HPDE6-E6E7 (cell line): ENCODE data around the gene LNPK.
"Not testable (repeated sequence)": the region's sequence is repeated elsewhere in the genome, so short reads cannot be mapped to it uniquely, and the experiment has no call there.

Experiments
- DNase-seq: peaks from one replicate; pipeline ENCODE4 v3.0.0; 2011; ENCODE audit warnings: missing footprints; ENCODE audit errors: extremely low spot score

The LNPK gene

DNA sequence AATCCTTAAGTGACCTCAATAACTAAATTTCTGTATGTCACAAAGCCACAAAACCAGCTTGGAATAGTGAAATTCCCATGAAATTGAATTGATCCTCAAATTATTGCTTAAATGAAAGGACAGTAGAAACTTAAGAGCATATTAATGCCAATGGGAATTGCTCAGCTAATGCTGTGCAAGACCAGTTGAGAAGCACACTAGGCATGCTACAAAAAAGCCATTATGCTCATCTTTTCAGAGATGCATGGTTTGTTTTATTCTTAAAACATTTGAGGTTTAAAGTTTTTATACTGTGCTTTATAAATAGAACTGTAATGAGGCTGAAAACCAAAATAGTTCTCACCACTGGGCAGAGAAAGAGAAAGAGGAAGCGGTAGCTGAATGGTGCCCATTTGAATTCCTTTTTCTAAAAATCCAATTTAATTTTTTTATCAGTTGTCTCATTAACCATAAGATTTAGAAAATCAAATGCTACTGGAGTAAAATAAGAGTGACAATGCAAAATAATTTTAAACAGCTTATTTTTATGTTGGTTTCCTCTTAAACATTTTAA is 98.6 kb downstream of the LNPK start:
- no peak for DNase-seq

DNA sequence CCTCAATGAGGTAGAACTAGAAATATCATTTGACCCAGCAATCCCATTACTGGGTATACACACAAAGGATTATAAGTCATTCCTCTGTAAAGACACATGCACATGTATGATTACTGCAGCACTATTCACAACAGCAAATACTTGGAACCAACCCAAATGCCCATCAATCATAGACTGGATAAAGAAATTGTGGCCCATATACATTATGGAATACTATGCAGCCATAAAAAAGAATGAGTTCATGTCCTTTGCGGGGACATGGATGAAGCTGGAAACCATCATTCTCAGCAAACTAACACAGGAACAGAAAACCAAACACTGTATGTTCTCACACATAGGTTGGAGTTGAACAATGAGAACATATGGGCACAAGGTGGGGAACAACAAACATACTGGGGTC is 106.1 kb downstream of the LNPK start:
- DNase-seq = not testable (repeated sequence)

DNA sequence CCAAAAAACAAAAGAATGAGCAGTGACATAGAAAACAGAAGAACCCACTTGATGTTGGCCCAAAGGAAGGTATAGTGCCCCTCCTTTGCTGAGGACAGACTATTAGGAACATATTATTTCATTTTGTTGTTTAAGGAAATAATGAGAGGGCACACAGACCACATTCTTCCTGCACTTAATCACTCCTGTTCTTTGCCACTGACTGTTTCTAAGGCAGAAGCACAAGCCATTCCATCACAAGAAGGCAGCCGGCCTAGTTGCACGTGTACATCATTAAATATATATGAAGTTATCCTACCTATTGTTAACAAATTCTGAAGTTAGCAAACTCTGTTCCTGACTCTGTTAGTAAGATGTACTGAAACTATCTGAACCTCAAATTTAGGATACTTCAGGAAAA is 110.0 kb downstream of the LNPK start:
- DNase-seq = no peak

DNA sequence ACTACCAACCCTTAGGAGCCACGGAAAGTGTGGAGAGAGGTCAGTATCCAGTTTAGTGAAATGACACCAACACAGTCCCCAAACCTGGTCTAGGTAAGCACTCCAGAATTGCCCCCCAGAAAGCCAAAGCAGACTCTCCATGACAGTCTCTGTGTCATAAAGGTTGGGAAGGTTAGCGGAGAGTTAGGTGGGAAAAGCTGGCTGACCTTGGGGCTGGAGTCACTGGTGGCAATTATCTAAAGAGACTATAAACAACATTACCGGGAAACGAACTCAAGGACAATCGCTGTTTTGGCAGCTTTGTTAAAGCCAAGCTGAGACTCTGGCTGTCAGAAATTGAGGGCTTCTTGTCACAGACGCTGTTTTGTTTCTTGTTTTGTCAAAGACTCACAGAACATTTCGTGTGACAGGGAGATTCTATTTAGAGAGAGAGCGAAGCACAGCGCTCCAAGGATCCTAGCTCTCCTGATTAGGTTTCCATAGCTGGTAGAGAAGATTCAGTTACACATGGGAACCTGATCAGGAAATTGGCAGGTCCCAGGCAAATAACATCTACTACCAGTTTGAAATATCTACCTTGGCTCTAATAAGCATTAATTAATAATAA is 111.3 kb downstream of the LNPK start:
- no peak for DNase-seq

DNA sequence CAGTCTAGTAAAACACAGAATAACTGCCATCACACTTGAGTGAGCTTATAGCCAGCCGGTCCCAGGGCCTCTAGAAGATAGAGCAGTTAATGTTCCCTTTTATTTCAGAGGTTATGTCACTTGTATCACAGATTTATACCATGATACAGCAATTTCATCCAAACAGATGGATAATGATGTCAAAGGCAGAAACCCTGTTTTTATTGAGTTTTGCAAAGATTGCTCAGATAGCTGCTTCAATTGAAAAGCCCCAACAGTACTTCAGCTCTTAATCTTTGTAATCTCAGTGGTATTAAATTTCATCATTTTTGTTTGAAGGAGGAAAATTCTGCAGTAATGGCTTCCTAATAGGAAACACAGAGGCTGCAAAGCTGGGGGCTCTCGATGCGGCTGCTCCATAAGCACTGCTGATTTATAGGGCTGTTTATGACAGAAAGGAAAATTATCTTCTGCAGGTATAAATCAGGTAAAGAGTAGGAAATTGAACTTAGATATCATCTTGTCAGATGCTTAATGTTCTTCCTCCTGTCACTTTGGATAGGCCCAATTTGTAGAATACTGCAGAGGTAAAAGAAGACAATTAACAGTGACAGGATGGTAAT is 112.3 kb downstream of the LNPK start:
- no peak for DNase-seq

DNA sequence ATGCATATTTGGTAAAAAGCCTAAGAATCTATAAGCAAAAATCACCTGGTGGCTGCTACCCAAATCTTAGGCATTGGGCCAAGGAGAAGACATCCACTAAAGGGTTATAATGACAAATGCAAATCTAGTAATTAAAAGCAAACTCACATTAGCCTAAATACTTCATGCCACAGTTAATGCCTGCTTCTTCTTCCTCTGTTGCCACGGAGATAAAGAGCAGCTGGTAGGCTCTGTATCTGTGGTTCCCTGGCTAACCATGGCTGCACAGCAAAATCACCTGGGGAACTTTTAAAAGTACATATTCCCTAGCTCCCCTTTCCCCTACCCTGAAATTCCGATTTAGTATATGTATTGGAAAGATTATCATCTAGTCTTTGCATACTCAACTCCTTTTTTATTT is 114.3 kb downstream of the LNPK start:
- DNase-seq = no peak

DNA sequence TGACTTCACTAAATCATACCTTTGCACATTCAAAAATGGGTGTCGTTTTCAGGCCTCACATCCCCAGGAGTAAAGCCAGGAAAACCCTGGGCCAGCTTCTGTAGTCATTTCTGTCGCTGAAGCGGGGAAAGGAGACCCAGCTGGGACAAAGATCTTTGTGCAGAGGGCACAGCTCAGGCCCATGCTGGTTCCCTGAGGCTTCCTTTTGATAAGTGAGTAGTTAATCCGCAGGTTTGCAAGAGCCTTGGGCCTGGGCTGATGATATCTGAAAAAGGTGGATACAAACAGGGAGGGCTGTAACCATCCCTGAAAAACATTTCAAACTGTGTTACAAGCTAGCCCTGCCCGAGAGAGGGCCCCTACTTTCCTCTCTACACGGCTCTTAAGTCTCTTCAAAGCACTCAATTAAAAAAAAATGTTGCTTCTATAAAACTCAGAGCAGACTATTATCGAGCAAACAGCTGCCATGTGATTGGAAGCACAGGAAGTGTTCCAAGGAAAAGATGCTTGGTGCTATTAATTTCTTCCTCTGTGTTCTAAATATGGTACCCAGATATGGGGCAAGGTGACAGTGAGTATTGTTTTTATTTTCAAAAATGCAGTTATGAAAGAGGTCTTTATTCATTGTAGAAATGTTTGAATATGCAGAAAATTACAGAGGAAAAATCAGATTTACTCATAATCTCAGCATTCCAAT is 117.2 kb downstream of the LNPK start:
- no peak for DNase-seq

DNA sequence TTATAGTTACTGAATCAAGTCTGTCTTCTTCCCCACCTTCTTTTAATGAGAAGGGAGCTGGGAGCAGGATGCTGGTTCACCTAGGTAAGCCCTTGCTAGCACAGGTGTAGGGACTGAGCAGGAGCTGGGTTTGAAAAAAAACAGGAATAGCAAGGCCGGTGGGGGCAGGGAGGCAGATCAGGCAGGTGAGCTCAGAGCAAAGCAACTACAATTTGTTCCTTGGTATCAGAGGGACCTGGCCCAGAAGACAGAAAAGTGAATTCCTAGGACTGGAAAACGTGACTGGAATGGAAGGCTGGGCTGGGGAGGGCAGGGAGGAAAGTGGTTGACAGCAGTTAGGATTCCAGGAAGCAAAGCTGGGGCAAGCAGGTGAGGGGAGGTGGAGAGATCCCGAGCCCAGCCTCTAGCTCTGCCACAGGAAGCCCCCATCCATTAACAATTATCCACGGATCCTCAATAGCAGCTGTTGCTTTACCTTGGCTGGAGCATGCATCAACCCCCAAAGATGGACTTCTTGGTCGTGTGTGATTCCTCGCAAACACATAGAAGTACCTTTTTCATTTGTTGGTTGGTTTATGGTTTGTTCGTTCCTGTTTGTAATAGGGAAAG is 118.4 kb downstream of the LNPK start:
- no peak for DNase-seq

DNA sequence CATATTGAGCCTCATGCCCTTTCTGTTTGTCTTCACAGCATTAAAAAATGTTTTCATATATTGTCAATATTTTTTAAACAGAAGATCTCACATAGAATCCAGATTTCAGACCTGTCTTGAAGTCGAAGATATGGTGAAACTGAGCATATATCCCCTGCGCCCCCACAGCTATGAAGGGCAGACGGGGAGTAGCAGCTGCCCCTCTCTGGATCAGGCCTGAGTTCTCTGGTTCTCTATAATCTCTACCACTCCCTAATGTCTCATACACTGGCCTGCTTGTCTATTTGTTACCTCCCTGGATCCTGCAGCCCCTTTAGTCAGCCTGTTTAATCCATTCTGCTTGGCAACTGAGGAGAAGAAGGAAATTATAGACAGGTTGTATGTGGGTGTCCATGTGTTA is 122.4 kb downstream of the LNPK start:
- no peak for DNase-seq

DNA sequence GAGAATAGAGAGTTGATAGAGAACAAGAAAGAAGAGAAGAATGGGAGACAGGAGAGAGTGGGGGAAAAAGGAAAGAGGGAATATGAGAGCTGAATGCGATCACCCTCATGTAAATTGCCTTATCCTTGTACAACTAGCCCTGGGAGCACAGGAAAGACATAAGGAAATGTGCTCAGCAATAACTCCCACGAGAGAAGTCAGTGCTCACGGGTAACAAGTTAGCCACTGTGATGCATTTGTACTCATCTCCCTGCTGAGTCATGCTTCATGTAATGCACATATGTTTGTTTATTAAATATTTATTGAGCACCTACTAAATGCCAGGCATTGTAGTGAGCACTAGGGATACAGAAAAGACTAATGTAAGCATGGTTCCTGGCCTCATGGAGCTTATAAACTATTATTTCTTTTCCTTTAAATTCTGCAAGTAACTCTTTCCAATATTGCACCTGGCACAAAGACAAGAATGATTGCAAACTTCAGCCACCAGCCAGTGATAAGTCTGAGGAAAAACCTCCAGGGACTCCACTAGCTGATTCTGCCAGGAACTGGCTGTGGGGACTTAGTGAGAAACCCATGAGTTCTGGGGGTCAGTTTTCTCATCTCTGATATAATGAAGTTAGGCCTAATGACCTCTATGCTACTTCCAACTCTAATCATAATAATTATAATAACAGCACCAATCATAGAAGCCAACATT is 124.1 kb downstream of the LNPK start:
- no peak for DNase-seq

DNA sequence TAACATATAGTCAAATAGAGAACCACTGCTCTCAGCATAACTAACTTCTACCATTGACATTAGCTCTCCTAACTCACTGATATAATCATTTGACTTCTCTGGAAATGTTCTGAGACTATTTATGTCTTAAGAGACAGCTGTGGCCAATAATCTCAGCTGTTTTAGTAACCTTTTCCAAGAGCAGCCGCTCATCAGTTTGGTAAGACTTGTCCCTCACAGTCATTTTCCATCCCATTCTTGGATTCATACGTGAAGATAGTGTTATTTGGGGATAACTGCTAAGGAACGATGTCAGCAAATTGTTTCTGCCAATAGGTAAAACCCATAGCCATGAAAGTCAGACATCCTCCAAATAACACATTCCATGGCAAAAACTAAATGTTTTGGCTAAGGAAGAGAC is 127.8 kb downstream of the LNPK start:
- DNase-seq = no peak
